Activated T-cell treated with anti-CD3 and anti-CD28 coated beads, Interleukin-2, amount 50 U/mL, for 72 hours (primary cell): ENCODE results near the gene ELAC1. TPM values are rescaled to one million over a fixed set of nuclear protein-coding genes. Genes with fewer than 3 reads are reported as not detected.

ENCODE experiments used
- ATAC-seq, 2 donors: fragments of 150-1000 bp; cut with Tn5 transposase; replicated peaks in 1 of 2; 2 replicates each; pipeline ENCODE4 v1.10.0; 2021; ENCODE audit warnings: moderate library complexity in 2 of 2, mild to moderate bottlenecking in 1 of 2
- DNase-seq, 2 donors: peaks; one replicate each; pipeline ENCODE4 v3.0.0; 2021 to 2022; ENCODE audit warnings: mixed read lengths in 1 of 2
- H3K27ac Mint-ChIP-seq: one replicate; pipeline ENCODE4 v1.8.0; 2022; ENCODE audit warnings: mild to moderate bottlenecking, moderate library complexity, mixed read lengths
- H3K27me3 Mint-ChIP-seq: one replicate; pipeline ENCODE4 v1.8.0; 2022; ENCODE audit warnings: low read depth, mixed read lengths
- H3K36me3 Mint-ChIP-seq, 2 donors: one replicate each; pipeline ENCODE4 v1.8.0; 2022; ENCODE audit warnings: mixed read lengths in 2 of 2, mild to moderate bottlenecking in 1 of 2; ENCODE audit not compliant: insufficient read depth in 2 of 2
- H3K4me1 Mint-ChIP-seq: one replicate; pipeline ENCODE4 v1.8.0; 2022; ENCODE audit warnings: low read depth, mixed read lengths
- H3K4me3 Mint-ChIP-seq, 2 donors: one replicate each; pipeline ENCODE4 v1.8.0; 2022; ENCODE audit warnings: mild to moderate bottlenecking in 2 of 2, mixed read lengths in 2 of 2, moderate library complexity in 2 of 2
- H3K9me3 Mint-ChIP-seq, 2 donors: one replicate each; pipeline ENCODE4 v1.8.0; 2022; ENCODE audit warnings: mixed read lengths in 2 of 2
- total RNA-seq, 2 donors: library from RNA; stranded (reverse); gene quantifications; one replicate each; pipeline ENCODE4 v1.2.3, GENCODE V29; 2022

The ELAC1 gene
- total RNA-seq, 2 donors from 2014 or later, result 8.8 to 9.4 TPM

- ATAC-seq (no peak), DNase-seq (no peak)
- no peaks in the 10 kb centered on the region for H3K9me3 Mint-ChIP-seq
- H3K27ac Mint-ChIP-seq, result peak overlapping the region; percentile 98
- H3K4me1 Mint-ChIP-seq, result peaks cover 80% of the 10 kb centered on the region
- peaks cover 6 to 17% of the 10 kb centered on the region in 2 donors for H3K36me3 Mint-ChIP-seq
- peak overlapping the region; percentile 96 to 98 for H3K4me3 Mint-ChIP-seq
- H3K27me3 Mint-ChIP-seq, result no peaks in the 10 kb centered on the region
Observed at GRCh38 chr18:51032193-51032592, 64.4 kb downstream of the ELAC1 start.

- DNase-seq (no peak), ATAC-seq (no peak)
- Mint-ChIP-seq H3K36me3 (peaks cover 6 to 12% of the 10 kb centered on the region in 2 donors), H3K9me3 (peaks cover 3% of the 10 kb centered on the region in 2 donors), H3K4me1 (peaks cover 90% of the 10 kb centered on the region), H3K4me3 (peak overlapping the region in 1 of 2 donors; percentile 56), H3K27ac (peak overlapping the region; percentile 60), H3K27me3 (no peaks in the 10 kb centered on the region)
Observed at GRCh38 chr18:51037230-51037629, 69.4 kb downstream of the ELAC1 start.

Other genes starting within 250 kb of the ELAC1 start
- not detected for gene MRO, start 148.0 kb upstream of the ELAC1 start, total RNA-seq
- gene ME2, start 88.9 kb upstream of the ELAC1 start, total RNA-seq, result 10 to 100 TPM; 72.3 to 75.2 TPM
- 10 to 100 TPM; 84.7 to 97.0 TPM for gene SMAD4, start 62.2 kb downstream of the ELAC1 start, total RNA-seq
- gene MEX3C, start 229.6 kb downstream of the ELAC1 start, total RNA-seq, result 10 to 100 TPM; 85.0 to 94.5 TPM